ENCODE results near the gene PRKCZ. TPM values are rescaled to one million over a fixed set of nuclear protein-coding genes. Genes with fewer than 3 reads are reported as not detected.

Gene PRKCZ
- total RNA-seq, 1 donor from 2014 or later, result 3.5 TPM

DNA sequence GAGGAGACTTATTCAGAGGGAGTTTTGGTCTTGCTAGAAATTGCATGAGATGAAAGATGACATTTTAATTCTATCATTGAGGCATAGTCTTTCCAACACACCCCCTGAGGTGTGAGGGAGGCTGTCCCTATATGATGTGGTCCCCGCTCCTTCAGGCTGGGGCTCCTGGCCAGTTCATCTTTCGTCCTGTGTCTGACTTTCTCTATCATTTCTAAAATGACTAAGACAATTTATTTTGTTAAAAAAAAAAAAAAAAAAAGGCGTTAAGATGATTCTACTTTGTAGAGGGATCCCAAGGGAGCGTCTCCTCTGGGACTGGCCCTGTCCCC is 50.5 kb downstream of the PRKCZ start:
- intact Hi-C loops (cut with micrococcal nuclease), result no loop called here

GRCh38 chr1:2101531-2101930 is 51.3 kb downstream of the PRKCZ start:
- intact Hi-C loops (cut with micrococcal nuclease), result no loop called here

- intact Hi-C loops (cut with micrococcal nuclease), result no loop called here
Measured at GRCh38 chr1:2101946-2102345, 51.7 kb downstream of the PRKCZ start.

GRCh38 chr1:2102753-2103152 is 52.5 kb downstream of the PRKCZ start:
- intact Hi-C loops (cut with micrococcal nuclease), result no loop called here

DNA sequence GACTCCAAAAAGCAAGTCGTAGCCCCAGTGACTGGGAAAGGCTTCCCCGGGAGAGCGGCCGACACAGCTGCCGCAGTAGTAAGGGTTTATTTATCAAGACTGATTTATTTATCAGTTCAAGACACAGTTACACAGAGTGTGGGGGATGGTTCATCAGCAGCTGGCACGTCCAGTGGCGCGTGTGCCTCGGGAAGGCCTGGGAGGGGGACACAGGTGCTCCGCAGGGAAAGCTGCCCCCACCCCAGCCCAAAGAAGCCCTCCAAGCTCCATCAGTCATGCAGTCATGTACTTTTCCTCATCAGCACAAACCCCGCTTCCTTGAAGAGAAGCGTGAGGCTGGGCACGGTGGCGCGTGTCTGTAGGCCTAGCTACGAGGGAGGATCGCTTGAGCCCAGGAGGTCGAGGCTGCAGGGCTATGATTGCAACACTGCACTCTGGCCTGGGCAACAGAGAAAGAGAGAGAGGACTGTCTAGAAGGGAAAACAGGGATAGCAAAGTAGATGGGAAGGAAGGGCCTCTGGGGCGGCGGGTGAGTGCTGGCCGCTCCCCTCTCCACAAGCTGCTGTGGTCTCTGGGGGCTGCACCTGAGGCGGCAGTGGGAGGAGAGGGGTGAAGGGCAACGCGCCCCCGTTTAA is 53.2 kb downstream of the PRKCZ start:
- intact Hi-C loops (cut with micrococcal nuclease), result no loop called here

DNA sequence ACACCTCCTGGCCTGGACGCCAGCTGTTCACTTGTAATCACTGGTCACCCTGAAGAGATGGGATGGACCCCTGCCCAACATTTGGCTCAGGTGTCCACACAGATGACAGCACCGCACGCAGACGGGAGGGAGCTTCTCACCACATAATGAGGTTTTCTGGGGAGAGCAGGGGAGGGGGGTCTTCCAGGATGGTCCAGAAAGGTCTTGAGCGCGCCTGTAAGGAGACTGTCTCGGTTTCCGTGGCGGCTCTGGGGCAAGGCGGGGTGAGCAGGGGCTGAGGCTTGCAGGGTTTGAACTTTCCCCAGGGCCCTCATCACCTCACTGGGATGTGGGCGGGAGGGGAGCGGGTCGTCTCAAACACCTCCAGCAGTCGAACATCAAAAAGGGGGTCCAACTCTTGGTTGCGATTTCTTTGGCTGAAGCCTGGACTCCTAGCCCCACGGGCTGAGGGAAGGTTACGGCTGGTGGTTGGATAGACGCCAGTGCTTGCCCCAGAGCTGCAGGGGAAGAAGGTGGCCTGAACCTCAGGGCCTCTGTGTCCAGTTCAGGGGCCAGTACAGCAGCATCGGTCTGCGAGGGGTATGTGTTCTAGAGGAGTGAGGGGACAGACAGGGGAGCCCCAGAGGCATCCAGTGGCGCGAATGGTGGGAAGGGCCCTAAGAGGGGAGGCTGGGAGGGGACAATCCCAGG is 53.8 kb downstream of the PRKCZ start:
- intact Hi-C loops (cut with micrococcal nuclease), result no loop called here

GRCh38 chr1:2104621-2105427 is 54.6 kb downstream of the PRKCZ start:
- intact Hi-C loops (cut with micrococcal nuclease), result no loop called here

DNA sequence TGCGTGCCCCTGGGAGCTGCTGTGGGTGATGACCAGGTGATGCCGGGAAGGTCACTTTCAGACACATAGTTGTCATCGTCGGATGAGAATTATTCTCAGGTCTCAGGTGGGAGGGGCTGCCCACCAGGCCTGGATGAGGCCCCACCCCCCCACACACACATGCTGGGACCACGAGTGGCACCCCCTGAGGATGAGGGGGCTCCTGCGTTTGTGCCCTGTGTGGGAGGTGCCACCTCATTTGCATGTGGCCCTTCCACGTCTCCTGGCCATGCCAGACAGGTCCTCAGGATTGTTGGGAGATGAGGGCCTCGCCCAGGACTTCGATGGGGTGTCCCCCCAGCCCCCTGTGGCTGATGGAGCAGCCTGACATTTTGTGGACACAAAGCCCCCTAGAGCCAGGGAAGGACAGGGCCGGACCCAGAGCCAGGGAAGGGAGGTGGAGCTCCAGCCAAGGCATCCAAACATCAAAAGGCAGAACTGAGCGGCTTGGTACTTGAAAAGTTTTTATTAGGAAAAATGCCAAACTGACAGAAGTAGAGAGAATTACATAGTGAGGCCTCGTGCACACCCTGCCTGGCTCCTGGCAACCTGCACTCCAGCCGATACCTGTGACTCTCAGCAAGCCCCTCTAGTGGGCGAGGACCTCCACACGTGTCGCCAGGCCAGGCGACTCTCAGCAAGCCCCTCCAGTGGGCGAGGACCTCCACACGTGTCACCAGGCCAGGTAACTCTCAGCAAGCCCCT is 55.7 kb downstream of the PRKCZ start:
- intact Hi-C loops (cut with micrococcal nuclease), result no loop called here

- intact Hi-C loops (cut with micrococcal nuclease), result no loop called here
Measured at GRCh38 chr1:2106659-2107405, 56.6 kb downstream of the PRKCZ start.

GRCh38 chr1:2107586-2108212 is 57.5 kb downstream of the PRKCZ start:
- intact Hi-C loops (cut with micrococcal nuclease), result no loop called here

GRCh38 chr1:2108213-2108876 is 58.1 kb downstream of the PRKCZ start:
- intact Hi-C loops (cut with micrococcal nuclease), result no loop called here

DNA sequence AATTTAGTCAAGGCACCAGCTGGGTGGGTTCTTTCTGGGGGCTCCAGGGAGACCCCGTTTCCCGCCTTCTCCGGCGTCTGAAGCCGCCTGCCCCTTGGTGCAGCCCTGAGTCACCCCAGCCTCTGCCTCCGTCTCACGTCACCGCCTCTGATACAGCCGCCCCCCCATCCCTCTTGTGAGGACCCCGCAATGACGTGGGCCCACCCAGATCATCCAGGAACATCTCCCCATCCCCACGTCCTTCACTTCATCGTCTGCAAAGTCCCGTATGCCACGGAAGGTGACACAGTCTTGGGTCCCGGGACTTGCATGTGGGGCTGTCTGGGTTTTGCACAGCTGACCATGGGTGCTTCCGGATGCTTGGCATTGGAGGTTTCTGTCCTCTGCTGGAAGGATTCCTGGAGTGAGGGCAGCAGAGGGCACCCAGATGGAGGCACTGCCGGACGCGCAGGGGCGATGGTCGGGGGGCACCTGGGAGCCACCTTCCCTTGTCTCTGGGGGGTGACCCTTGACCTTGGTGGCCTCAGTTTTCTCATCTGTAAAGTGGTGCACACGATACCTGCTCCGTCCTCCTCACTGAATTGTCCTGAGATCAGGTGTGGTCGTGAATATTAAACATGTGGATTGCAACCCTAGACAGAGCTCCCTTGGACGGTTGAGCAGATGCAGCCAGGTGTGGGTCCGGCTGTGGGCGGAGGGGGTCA is 58.8 kb downstream of the PRKCZ start:
- intact Hi-C loops (cut with micrococcal nuclease), result no loop called here

DNA sequence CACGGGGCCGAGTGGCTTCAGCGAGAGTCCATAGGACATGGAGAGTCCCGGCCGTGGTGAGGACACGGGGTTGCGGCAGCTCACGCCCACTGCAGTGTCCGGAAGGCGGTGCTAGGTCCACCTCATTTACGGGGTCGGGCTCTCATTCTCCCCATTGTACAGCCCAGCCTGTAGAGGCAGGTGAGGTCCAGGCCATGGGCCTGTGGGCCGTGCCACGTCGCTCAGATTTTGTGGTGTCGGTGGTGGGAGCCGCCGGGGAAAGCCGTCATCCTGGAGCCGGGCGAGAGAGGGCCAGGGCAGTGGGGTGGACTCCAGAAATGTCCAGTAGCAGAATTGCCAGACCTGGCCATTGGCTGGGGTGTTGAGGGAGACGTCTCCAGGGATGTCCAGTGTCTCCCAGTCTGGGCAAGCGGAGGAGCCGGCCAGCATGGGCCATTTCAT is 59.4 kb downstream of the PRKCZ start:
- intact Hi-C loops (cut with micrococcal nuclease), result no loop called here

GRCh38 chr1:2110191-2110737 is 60.1 kb downstream of the PRKCZ start:
- intact Hi-C loops (cut with micrococcal nuclease), result no loop called here

GRCh38 chr1:2110738-2111673 is 60.8 kb downstream of the PRKCZ start:
- intact Hi-C loops (cut with micrococcal nuclease), result no loop called here

DNA sequence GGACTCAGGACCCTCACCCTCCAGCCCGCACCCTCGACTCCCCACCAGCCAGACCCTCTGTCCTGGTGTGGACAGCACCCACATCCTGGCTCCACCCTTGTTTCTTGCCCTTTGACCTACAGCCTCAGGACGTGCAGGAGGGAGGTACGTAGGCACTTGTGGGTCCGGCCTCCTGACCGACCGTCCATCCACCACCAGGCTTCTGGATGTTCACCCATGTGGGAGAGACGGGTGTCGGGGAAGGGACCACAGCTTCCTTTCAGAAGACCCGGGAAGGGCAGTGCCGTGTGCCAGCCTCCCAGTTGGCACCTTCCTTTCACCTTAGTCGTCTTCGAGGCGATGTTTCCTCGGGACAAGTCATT is 61.4 kb downstream of the PRKCZ start:
- intact Hi-C loops (cut with micrococcal nuclease), result no loop called here

DNA sequence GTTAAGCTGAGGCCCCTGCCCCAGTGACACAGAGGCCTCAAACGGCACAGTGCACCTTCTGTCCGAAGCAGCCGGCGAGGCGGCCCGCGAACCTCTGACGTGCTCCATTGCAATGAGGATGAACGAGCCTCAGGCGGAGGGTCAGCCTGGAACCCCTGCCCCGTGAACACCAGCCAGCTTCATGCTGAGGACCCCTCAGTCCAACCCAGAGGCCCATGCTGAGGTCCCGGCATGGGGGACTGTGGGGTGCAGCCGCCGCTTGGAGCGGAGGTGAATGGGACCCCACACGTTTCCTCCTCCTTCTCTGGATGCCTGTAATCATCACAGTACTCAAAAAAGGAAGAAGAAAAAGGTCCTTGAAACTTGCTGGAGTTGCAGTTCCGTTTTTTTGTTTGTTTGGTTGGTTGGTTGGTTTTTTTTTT is 62.1 kb downstream of the PRKCZ start:
- intact Hi-C loops (cut with micrococcal nuclease), result no loop called here

GRCh38 chr1:2113620-2114135 is 63.5 kb downstream of the PRKCZ start:
- intact Hi-C loops (cut with micrococcal nuclease), result no loop called here

Measured in T-helper 2 cell treated with Interferon-gamma antibody and Interleukin-4, amounts not matched to agents 100 ng/mL and 5 ng/mL, for 36 hours (primary cell).